Ovary (tissue), 9 donors: Measurements from ENCODE around the gene ADCY1. TPM values are rescaled to one million over a fixed set of nuclear protein-coding genes. Genes with fewer than 3 reads are reported as not detected.

Source experiments
- DNase-seq, 5 donors: peaks; one replicate each; pipeline ENCODE4 v3.0.0-alpha.2; 2019 to 2020
- H3K27ac ChIP-seq, 2 donors: fragments of 200-600 bp; one replicate each; pipeline versions ENCODE4 v1.5.1 to v1.8.0; 2019 to 2022
- H3K27me3 ChIP-seq: fragments of 200-600 bp; one replicate; pipeline ENCODE4 v1.8.0; 2022
- H3K36me3 ChIP-seq: fragments of 200-600 bp; sonication (generic); one replicate; pipeline ENCODE4 v1.5.1; 2019
- H3K4me1 ChIP-seq: one replicate; pipeline ENCODE4 v1.8.1; 2013; ENCODE audit warnings: mild to moderate bottlenecking, moderate library complexity; ENCODE audit not compliant: insufficient read depth
- H3K4me3 ChIP-seq: fragments of 200-600 bp; sonication (generic); one replicate; pipeline ENCODE4 v1.5.1; 2017
- H3K9me3 ChIP-seq, 2 donors: fragments of 200-600 bp in 1 of 2; sonication (generic) in 1 of 2; one replicate each; pipeline versions ENCODE4 v1.5.1 to v1.8.1; 2013 to 2019; ENCODE audit warnings: mild to moderate bottlenecking in 1 of 2, moderate library complexity in 1 of 2
- EP300 ChIP-seq: sonication (generic); formaldehyde crosslinking; IDR thresholded peaks from one replicate; pipeline ENCODE4 v1.6.1; 2017; ENCODE audit warnings: antibody characterized with exemption
- POLR2A ChIP-seq: fragments of 450-650 bp; IDR thresholded peaks from one replicate; pipeline ENCODE4 v1.6.1; 2017; ENCODE audit warnings: antibody characterized with exemption, mild to moderate bottlenecking, moderate library complexity
- WGBS, 3 donors: extraction: QIAGEN DNeasy Blood & Tissue Kit in 1 of 3; methylation state at CpG; one replicate each; pipeline versions ENCODE4 v1.1.5 to v1.1.7; 2013 to 2017; 5-methylcytosine and 5-hydroxymethylcytosine counted together
- intact Hi-C, 4 donors: fragments of 100-400 bp; cut with DNase I; formaldehyde crosslinking; loops; one replicate each; pipeline versions ENCODE4 v1.11.0 to v1.15.1; 2022 to 2023
- polyA plus RNA-seq, 2 donors: library from polyadenylated mRNA; stranded (reverse); fragments of 200-250 nt in 1 of 2; fragments of 350-450 nt in 1 of 2; fragmentation: Illumina TruSeq in 1 of 2; extraction: RNeasy Lipid Tissue Mini Kit (QIAGEN cat#74804) in 1 of 2; gene quantifications; one replicate each; pipeline ENCODE4 v1.2.3, GENCODE V29; 2013 to 2014
- total RNA-seq, 7 donors: library from RNA; depleted of rRNA in 2 of 7; stranded (reverse); fragments of >200 nt in 2 of 7; fragmentation: NEBNext Ultra II Directional in 3 of 7; extraction: Animal tissue kit (Norgen Biotek cat#: 25700) in 3 of 7; gene quantifications; one replicate each; pipeline versions ENCODE4 v1.1.0 to v1.2.4, GENCODE V29; 2016 to 2023
- TF ChIP-seq, protein P1 (sequence below), 3 donors: fragments of 450-650 bp in 2 of 3; fragments of 200-600 bp in 1 of 3; IDR thresholded peaks; one replicate each; pipeline versions ENCODE4 v1.5.1 to v1.8.0; 2016 to 2022; ENCODE audit warnings: antibody characterized with exemption in 3 of 3, mild to moderate bottlenecking in 1 of 3
- donor health status: DM: no; HTN: no; CAD: no; lungs with moderate emphysema.
- donor health status: DM: no; HTN: no; CAD: no.
- donor health status: Bipolar disorder and iron deficiency.
- donor health status: DM: yes; HTN: yes; CAD: no.
- donor health status: DM: no; HTN: no; CAD: no.
- donor health status: DM: yes; HTN: yes; CAD: no.

Gene ADCY1
- total and polyA plus RNA-seq, 9 donors: 0.40 to 3.7 (median 1.7) TPM

DNA sequence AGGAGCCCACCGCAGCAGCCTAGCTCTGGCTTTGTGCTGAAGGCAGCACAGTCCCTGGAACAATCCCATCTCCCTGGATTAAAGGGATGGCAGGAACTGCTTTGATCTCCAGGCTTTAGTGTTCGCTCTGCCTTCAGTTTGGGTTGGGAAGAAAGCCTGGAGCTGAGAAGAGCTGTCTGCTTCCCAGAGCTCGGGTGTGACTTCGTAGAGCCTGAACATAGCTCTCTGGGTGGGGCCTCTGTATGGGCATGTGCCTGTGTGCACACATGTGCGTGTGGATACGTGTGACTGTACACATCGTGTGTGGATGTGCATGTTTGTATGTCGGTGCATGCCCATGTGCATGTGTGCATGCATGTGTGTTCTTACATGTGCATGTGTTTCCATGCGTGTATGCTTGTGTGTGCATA lies 8.7 kb downstream of the ADCY1 start:
- intact Hi-C loops: no loop called here
- DNase-seq: no peak
- TF ChIP-seq, protein P1, sequence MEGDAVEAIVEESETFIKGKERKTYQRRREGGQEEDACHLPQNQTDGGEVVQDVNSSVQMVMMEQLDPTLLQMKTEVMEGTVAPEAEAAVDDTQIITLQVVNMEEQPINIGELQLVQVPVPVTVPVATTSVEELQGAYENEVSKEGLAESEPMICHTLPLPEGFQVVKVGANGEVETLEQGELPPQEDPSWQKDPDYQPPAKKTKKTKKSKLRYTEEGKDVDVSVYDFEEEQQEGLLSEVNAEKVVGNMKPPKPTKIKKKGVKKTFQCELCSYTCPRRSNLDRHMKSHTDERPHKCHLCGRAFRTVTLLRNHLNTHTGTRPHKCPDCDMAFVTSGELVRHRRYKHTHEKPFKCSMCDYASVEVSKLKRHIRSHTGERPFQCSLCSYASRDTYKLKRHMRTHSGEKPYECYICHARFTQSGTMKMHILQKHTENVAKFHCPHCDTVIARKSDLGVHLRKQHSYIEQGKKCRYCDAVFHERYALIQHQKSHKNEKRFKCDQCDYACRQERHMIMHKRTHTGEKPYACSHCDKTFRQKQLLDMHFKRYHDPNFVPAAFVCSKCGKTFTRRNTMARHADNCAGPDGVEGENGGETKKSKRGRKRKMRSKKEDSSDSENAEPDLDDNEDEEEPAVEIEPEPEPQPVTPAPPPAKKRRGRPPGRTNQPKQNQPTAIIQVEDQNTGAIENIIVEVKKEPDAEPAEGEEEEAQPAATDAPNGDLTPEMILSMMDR (IDR thresholded peaks at IDR 0.05): no peak
- no peak for TF ChIP-seq EP300
- no peak for TF ChIP-seq POLR2A
- no peaks in the 10 kb centered on the region for H3K36me3 ChIP-seq
- H3K27ac ChIP-seq: no peak overlapping the region
- no peaks in the 10 kb centered on the region for H3K9me3 ChIP-seq
- H3K4me3 ChIP-seq: no peak overlapping the region
- H3K27me3 ChIP-seq: no peaks in the 10 kb centered on the region
- no peaks in the 10 kb centered on the region for H3K4me1 ChIP-seq
- 52 to 64% (median 56%) methylated on average over 9 of the region's 9 CpGs for WGBS, 3 donors

DNA sequence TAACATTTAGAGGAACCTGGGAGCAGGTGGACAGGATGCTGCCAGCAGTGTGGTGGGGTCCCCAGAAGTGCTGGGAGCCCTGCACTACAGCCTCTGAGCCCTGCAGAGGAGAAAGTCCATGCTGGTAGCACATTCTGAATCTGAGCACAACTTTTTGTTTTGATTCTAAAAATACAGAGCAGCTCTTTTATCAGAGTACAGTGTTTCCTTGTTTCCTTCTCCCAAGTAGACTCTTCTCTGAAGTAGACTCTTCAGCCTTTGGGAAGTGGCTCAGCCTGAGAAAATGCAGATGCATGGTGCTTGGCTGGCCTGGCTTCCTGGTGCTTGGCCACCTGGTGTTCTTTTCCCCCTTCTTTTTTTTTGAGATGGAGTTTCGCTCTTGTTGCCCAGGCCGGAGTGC lies 9.1 kb downstream of the ADCY1 start:
- 77 to 83% (median 81%) methylated on average over 2 of the region's 2 CpGs for WGBS, 3 donors
- H3K36me3 ChIP-seq: no peaks in the 10 kb centered on the region
- no peaks in the 10 kb centered on the region for H3K4me1 ChIP-seq
- TF ChIP-seq EP300: no peak
- TF ChIP-seq, protein P1 (IDR thresholded peaks at IDR 0.05): no peak
- TF ChIP-seq POLR2A: no peak
- H3K9me3 ChIP-seq: no peaks in the 10 kb centered on the region
- no peak overlapping the region for H3K27ac ChIP-seq
- no peak overlapping the region for H3K4me3 ChIP-seq
- intact Hi-C loops: no loop called here
- no peaks in the 10 kb centered on the region for H3K27me3 ChIP-seq
- DNase-seq: no peak

DNA sequence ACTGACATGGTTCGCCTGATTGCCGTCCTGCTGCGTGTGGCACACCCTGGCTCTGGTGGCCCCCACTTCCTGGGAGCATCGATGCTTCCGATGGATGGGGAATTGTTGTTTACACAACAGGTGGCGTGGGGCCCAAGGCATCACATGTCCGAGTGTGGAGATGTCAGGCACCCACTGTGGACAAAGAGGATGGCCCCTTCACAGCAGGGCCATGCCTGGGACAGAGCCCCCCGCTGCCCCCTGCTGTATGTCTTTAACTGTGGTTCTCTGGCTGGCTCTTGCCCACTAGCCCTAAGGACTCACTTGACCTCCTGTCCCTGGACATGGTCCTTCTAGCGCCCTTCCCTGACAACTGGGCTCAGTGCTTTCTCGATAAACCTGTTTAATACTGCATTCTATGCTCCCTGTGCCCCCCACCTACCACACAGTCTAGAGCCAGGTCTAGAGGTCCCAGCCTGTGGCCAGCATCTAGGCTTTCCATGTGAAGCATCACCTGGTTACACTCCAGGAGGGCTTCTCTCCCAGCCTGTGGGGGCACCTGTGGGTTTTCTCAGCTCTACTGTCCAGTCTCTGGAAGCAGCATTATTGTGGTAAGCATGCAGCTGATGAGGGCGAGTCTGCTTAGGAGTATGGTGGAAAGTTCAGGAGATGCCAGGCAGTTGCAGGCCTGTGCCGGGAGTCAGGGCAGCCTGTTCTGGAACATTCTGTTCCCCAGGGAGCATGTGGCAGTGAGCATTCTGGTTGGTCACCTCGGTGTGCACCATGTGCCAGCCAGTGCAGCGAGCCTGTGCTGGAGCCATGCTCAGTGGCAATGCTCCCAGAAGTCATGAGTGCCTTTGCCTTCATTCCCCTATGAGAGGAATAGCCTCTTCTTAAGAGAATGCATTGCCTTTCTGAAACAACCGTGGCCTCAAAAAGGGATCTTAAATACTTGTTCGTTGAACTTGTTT lies 10.4 kb downstream of the ADCY1 start:
- no peaks in the 10 kb centered on the region for H3K4me1 ChIP-seq
- no peaks in the 10 kb centered on the region for H3K9me3 ChIP-seq
- no peak for DNase-seq
- intact Hi-C loops: no loop called here
- TF ChIP-seq EP300: no peak
- TF ChIP-seq POLR2A: no peak
- TF ChIP-seq, protein P1 (IDR thresholded peaks at IDR 0.05): no peak
- no peak overlapping the region for H3K27ac ChIP-seq
- no peaks in the 10 kb centered on the region for H3K36me3 ChIP-seq
- H3K27me3 ChIP-seq: no peaks in the 10 kb centered on the region
- no peak overlapping the region for H3K4me3 ChIP-seq
- 85 to 87% (median 85%) methylated on average over 16 of the region's 16 CpGs for WGBS, 3 donors

DNA sequence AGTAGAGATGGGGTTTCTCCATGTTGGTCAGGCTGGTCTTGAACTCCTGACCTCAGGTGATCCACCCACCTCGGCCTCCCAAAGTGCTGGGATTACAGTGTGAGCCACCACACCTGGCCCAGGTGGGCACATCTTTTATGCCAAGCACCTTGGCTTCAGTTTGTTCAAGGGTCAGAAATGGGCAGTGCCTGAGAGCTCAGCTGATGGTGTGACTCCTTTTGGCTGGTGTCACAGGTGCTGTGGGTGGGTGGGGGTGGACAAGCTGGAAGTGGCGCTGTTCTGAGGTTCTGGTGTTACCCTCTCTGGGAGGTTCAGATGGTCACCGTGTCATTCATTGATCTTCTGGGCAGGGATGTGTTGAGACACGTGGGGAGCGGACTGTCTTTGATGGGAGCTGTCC lies 11.5 kb downstream of the ADCY1 start:
- Histone ChIP-seq H3K36me3 (no peaks in the 10 kb centered on the region), H3K27me3 (no peaks in the 10 kb centered on the region), H3K27ac (no peak overlapping the region), H3K9me3 (no peaks in the 10 kb centered on the region), H3K4me3 (no peak overlapping the region), H3K4me1 (no peaks in the 10 kb centered on the region)
- TF ChIP-seq, protein P1 (IDR thresholded peaks at IDR 0.05): no peak
- TF ChIP-seq EP300 (no peak), POLR2A (no peak)
- DNase-seq: no peak
- WGBS, 3 donors: 82 to 88% (median 83%) methylated on average over 5 of the region's 5 CpGs
- intact Hi-C loops: no loop called here
